Measurements from ENCODE around the gene BPIFB6.

- TF ChIP-seq, protein P1, sequence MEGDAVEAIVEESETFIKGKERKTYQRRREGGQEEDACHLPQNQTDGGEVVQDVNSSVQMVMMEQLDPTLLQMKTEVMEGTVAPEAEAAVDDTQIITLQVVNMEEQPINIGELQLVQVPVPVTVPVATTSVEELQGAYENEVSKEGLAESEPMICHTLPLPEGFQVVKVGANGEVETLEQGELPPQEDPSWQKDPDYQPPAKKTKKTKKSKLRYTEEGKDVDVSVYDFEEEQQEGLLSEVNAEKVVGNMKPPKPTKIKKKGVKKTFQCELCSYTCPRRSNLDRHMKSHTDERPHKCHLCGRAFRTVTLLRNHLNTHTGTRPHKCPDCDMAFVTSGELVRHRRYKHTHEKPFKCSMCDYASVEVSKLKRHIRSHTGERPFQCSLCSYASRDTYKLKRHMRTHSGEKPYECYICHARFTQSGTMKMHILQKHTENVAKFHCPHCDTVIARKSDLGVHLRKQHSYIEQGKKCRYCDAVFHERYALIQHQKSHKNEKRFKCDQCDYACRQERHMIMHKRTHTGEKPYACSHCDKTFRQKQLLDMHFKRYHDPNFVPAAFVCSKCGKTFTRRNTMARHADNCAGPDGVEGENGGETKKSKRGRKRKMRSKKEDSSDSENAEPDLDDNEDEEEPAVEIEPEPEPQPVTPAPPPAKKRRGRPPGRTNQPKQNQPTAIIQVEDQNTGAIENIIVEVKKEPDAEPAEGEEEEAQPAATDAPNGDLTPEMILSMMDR (conservative IDR thresholded peaks at IDR 0.05) = no peak
- no peak for TF ChIP-seq EZH2 (IDR thresholded peaks at IDR 0.05; ENCODE audit: low read depth)
These were observed 51.1 kb downstream of the BPIFB6 start for GRCh38 chr20:33082546-33082945.
